Measurements from ENCODE around the gene SUSD1.

SUSD1 gene

GRCh38 chr9:112007575-112008240 lies 167.4 kb downstream of the SUSD1 start:
- no peak for FAIRE-seq

GRCh38 chr9:112006361-112007020 lies 168.6 kb downstream of the SUSD1 start:
- FAIRE-seq = no peak

GRCh38 chr9:112005939-112006338 lies 169.2 kb downstream of the SUSD1 start:
- no peak for FAIRE-seq

GRCh38 chr9:112003538-112003937 lies 171.6 kb downstream of the SUSD1 start:
- FAIRE-seq = no peak

GRCh38 chr9:112002847-112003457 lies 172.1 kb downstream of the SUSD1 start:
- FAIRE-seq = no peak

- no peak for FAIRE-seq
These were observed 172.8 kb downstream of the SUSD1 start for GRCh38 chr9:112002131-112002846.

GRCh38 chr9:112000743-112001142 lies 174.4 kb downstream of the SUSD1 start:
- FAIRE-seq = no peak

- no peak for FAIRE-seq
These were observed 175.8 kb downstream of the SUSD1 start for GRCh38 chr9:111999319-111999718.

GRCh38 chr9:111997831-111998230 lies 177.3 kb downstream of the SUSD1 start:
- FAIRE-seq = no peak

GRCh38 chr9:111994831-111995458 lies 180.2 kb downstream of the SUSD1 start:
- FAIRE-seq = peak; percentile 65

- FAIRE-seq = no peak
These were observed 181.8 kb downstream of the SUSD1 start for GRCh38 chr9:111993319-111993718.

- FAIRE-seq = no peak
These were observed 182.6 kb downstream of the SUSD1 start for GRCh38 chr9:111992523-111992922.

GRCh38 chr9:111991179-111991578 lies 183.9 kb downstream of the SUSD1 start:
- peak; percentile 57 for FAIRE-seq

All from colon (tissue), 2 donors.